ENCODE measurements around the gene ENOX1. TPM values are rescaled to one million over a fixed set of nuclear protein-coding genes. Genes with fewer than 3 reads are reported as not detected.

Gene ENOX1
- total RNA-seq, 4 donors from 2014 or later = 0.25 to 0.52 (median 0.33) TPM

DNA sequence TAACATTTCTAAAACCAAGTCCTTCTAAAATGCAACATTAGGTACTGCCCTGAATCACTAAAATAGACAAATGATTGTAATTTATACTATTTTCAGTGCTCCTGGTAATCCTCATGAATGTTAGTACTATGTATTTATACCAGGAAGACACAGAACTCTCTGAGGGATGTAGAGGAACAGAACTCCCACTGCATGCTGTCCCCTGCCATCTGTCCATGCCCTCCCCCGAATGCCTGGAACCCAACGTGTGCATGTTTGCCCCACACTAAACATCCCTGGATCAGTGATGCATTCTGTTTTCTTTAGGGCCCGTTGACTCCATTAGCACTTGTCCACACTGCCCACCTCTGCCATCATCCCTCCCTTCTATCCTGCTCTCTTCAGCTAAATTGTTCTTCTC lies 26.5 kb downstream of the ENOX1 start:
- H3K36me3 ChIP-seq = no peaks in the 10 kb centered on the region
- TF ChIP-seq, protein P1, sequence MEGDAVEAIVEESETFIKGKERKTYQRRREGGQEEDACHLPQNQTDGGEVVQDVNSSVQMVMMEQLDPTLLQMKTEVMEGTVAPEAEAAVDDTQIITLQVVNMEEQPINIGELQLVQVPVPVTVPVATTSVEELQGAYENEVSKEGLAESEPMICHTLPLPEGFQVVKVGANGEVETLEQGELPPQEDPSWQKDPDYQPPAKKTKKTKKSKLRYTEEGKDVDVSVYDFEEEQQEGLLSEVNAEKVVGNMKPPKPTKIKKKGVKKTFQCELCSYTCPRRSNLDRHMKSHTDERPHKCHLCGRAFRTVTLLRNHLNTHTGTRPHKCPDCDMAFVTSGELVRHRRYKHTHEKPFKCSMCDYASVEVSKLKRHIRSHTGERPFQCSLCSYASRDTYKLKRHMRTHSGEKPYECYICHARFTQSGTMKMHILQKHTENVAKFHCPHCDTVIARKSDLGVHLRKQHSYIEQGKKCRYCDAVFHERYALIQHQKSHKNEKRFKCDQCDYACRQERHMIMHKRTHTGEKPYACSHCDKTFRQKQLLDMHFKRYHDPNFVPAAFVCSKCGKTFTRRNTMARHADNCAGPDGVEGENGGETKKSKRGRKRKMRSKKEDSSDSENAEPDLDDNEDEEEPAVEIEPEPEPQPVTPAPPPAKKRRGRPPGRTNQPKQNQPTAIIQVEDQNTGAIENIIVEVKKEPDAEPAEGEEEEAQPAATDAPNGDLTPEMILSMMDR (IDR thresholded peaks at IDR 0.05) = no peak
- no peak for TF ChIP-seq EP300 (IDR thresholded peaks at IDR 0.05)
- TF ChIP-seq POLR2AphosphoS5 (IDR thresholded peaks at IDR 0.05) = no peak
- no peak overlapping the region for H3K27ac ChIP-seq
- H3K9me3 ChIP-seq = no peaks in the 10 kb centered on the region
- H3K4me3 ChIP-seq = no peak overlapping the region
- H3K27me3 ChIP-seq = no peaks in the 10 kb centered on the region
- H3K4me1 ChIP-seq = no peaks in the 10 kb centered on the region
- no peak for DNase-seq (ENCODE audit: low spot score in 2 of 2)
- WGBS = 68% methylated on average over 3 of the region's 3 CpGs

DNA sequence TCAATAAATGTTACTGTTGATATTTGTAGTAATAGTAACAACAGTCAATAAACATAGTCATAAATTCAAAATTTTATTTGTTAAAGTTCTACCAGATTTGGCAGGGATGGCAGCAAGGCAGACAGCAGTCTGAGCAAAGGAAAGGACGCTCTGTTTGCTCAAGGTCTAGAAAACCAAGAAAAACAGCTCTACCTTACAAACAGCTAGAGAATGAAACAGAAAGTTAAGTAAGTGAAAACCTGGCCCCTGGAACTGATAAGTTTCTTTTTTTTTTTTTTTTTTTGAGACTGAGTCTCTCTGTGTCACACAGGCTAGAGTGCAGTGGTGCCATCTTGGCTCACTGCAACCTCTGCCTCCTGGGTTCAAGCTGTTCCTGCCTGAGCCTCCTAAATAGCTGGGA lies 27.9 kb downstream of the ENOX1 start:
- 88% methylated on average over 1 of the region's 1 CpG for WGBS
- H3K4me3 ChIP-seq = no peak overlapping the region
- no peaks in the 10 kb centered on the region for H3K9me3 ChIP-seq
- no peaks in the 10 kb centered on the region for H3K4me1 ChIP-seq
- TF ChIP-seq EP300 (IDR thresholded peaks at IDR 0.05) (no peak), POLR2A (IDR thresholded peaks at IDR 0.05) (no peak), POLR2AphosphoS5 (IDR thresholded peaks at IDR 0.05) (no peak)
- TF ChIP-seq, protein P1 (IDR thresholded peaks at IDR 0.05) = no peak
- DNase-seq (ENCODE audit: low spot score in 2 of 2) = no peak
- H3K27ac ChIP-seq = no peak overlapping the region
- no peaks in the 10 kb centered on the region for H3K36me3 ChIP-seq
- H3K27me3 ChIP-seq = no peaks in the 10 kb centered on the region

DNA sequence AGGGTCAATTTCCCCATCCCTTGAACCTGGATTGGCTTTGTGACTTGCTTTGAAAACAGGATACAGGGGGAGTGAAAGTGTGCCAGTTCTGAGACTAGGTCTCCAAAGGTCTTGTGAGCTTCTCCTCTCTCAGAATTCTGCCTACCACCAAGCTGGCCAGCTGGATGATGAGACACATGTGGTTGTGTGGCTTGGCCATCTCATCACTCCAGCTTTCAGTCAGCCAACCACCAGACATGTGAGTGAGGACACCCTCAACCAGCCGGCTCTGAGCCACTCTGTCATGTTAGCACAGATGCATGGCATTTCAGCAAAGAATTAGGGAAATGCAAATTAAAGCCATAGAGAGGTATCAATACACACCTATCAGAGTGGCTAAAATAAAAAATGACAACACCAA lies 29.5 kb downstream of the ENOX1 start:
- 63% methylated on average over 1 of the region's 1 CpG for WGBS
- Histone ChIP-seq H3K4me3 (no peak overlapping the region), H3K36me3 (no peaks in the 10 kb centered on the region), H3K9me3 (no peaks in the 10 kb centered on the region), H3K27ac (no peak overlapping the region), H3K4me1 (no peaks in the 10 kb centered on the region), H3K27me3 (no peaks in the 10 kb centered on the region)
- no peak for DNase-seq (ENCODE audit: low spot score in 2 of 2)
- TF ChIP-seq POLR2AphosphoS5 (IDR thresholded peaks at IDR 0.05) (no peak), EP300 (IDR thresholded peaks at IDR 0.05) (no peak), POLR2A (IDR thresholded peaks at IDR 0.05) (no peak)
- TF ChIP-seq, protein P1 (IDR thresholded peaks at IDR 0.05) = no peak

DNA sequence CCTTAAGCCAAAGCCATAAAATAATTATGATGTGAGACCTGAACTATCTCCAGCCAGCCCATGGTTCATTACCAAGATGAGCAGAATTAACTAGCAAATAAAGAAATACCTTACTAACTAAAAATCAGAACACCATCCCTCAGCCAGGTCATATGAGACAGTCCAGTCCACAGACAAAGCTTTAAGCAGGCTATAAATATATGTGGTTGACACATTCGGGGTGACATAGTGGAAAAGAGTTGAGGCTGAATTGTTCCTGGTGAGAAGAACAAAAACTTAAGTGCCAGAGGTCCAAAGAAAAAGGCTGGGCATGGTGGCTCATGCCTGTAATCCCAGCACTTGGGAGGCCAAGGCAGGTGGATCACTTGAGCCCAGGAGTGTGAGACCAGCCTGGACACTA lies 30.9 kb downstream of the ENOX1 start:
- no peaks in the 10 kb centered on the region for H3K9me3 ChIP-seq
- no peak for DNase-seq (ENCODE audit: low spot score in 2 of 2)
- no peaks in the 10 kb centered on the region for H3K36me3 ChIP-seq
- no peak overlapping the region for H3K27ac ChIP-seq
- TF ChIP-seq POLR2AphosphoS5 (IDR thresholded peaks at IDR 0.05) = no peak
- no peaks in the 10 kb centered on the region for H3K4me1 ChIP-seq
- no peak overlapping the region for H3K4me3 ChIP-seq
- H3K27me3 ChIP-seq = no peaks in the 10 kb centered on the region
- 80% methylated on average over 1 of the region's 1 CpG for WGBS

DNA sequence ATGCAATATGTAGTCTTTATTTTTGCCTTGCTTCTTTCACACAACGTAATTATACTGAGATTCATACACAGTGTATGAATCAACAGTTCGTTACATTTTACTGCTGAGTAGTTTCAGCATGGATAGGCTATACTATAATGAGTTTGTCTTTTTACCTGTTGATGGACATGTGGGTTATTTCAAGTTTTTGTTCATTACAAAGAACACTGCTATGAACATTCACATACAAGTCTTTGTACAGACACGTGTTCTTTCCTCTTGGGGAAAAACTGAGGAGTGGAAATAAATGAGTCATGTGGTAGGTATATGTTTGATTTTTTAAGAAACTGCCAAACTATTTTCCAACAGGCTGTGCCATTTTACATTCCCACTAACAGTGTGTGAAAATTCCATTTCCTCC lies 35.1 kb downstream of the ENOX1 start:
- Histone ChIP-seq H3K27ac (no peak overlapping the region), H3K9me3 (no peaks in the 10 kb centered on the region), H3K36me3 (no peaks in the 10 kb centered on the region), H3K4me1 (no peaks in the 10 kb centered on the region), H3K27me3 (no peaks in the 10 kb centered on the region), H3K4me3 (no peak overlapping the region)
- DNase-seq (ENCODE audit: low spot score in 2 of 2) = no peak
- 73% methylated on average over 3 of the region's 3 CpGs for WGBS
- TF ChIP-seq POLR2A (IDR thresholded peaks at IDR 0.05) (no peak), POLR2AphosphoS5 (IDR thresholded peaks at IDR 0.05) (no peak), EP300 (IDR thresholded peaks at IDR 0.05) (no peak)
- TF ChIP-seq, protein P1 (IDR thresholded peaks at IDR 0.05) = no peak

DNA sequence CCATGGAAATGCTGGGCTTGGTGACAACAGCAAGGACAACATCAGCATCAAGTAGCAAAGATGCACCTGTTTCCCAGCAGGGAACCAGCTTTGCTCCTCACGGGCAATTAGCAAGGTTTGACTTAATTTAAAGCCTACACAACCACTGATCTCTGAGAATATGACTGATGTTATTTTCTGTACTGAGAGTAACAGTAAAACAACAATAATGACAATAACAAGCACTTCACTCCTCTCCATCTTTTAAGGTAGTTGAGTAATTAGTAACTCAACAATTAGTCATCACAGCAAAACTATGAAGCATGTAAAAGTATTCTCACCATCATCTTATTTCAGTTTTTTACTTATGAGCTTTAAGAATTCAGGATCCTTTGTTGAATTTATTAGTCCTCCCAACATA lies 37.3 kb downstream of the ENOX1 start:
- Histone ChIP-seq H3K36me3 (no peaks in the 10 kb centered on the region), H3K9me3 (no peaks in the 10 kb centered on the region), H3K27me3 (no peaks in the 10 kb centered on the region), H3K4me3 (no peak overlapping the region), H3K27ac (no peak overlapping the region), H3K4me1 (no peaks in the 10 kb centered on the region)
- 72% methylated on average over 1 of the region's 1 CpG for WGBS
- TF ChIP-seq POLR2A (IDR thresholded peaks at IDR 0.05) = no peak
- TF ChIP-seq POLR2AphosphoS5 (IDR thresholded peaks at IDR 0.05) = no peak
- TF ChIP-seq EP300 (IDR thresholded peaks at IDR 0.05) = no peak
- TF ChIP-seq, protein P1 (IDR thresholded peaks at IDR 0.05) = no peak
- no peak for DNase-seq (ENCODE audit: low spot score in 2 of 2)
